GM23338 (cell line): ENCODE data around the gene ENTREP3. TPM values are rescaled to one million over a fixed set of nuclear protein-coding genes. Genes with fewer than 3 reads are reported as not detected.

Source experiments
- ATAC-seq: fragments of 200-7000 bp; cut with Tn5 transposase; 3 replicates; pipeline ENCODE4 v1.9.1; 2020
- DNase-seq: peaks from one replicate; pipeline ENCODE4 v3.0.0-alpha.2; 2015; ENCODE audit warnings: low spot score
- H2AFZ ChIP-seq: fragments of 200-600 bp; sonication (generic); 2 replicates; pipeline ENCODE4 v1.8.0; 2016; ENCODE audit warnings: antibody characterized with exemption, mild to moderate bottlenecking, moderate library complexity
- H3F3A ChIP-seq: fragments of 200-600 bp; sonication (generic); replicated peaks from 2 replicates; pipeline ENCODE4 v1.8.0; 2017; ENCODE audit warnings: antibody characterized with exemption, mixed run types, low read depth
- H3K27ac ChIP-seq: fragments of 200-600 bp; sonication (generic); 2 replicates; pipeline ENCODE4 v1.6.1; 2016; ENCODE audit warnings: low read depth
- H3K27me3 ChIP-seq: fragments of 200-600 bp; sonication (generic); 2 replicates; pipeline ENCODE4 v1.8.0; 2016; ENCODE audit warnings: mild to moderate bottlenecking, mixed run types, moderate library complexity; ENCODE audit not compliant: insufficient read depth
- H3K36me3 ChIP-seq: fragments of 200-600 bp; sonication (generic); 2 replicates; pipeline ENCODE4 v1.8.0; 2016; ENCODE audit warnings: mild to moderate bottlenecking; ENCODE audit not compliant: insufficient read depth
- H3K4me1 ChIP-seq: fragments of 200-600 bp; sonication (generic); 2 replicates; pipeline ENCODE4 v1.8.0; 2016; ENCODE audit warnings: mild to moderate bottlenecking, moderate library complexity; ENCODE audit not compliant: insufficient read depth
- H3K4me2 ChIP-seq: fragments of 200-600 bp; sonication (generic); 2 replicates; pipeline ENCODE4 v1.7.1; 2017; ENCODE audit warnings: mixed run types
- H3K4me3 ChIP-seq: fragments of 200-600 bp; sonication (generic); 2 replicates; pipeline ENCODE4 v1.6.1; 2016; ENCODE audit warnings: mixed run types
- H3K79me2 ChIP-seq: fragments of 200-600 bp; sonication (generic); replicated peaks from 2 replicates; pipeline ENCODE4 v1.8.0; 2017; ENCODE audit warnings: mild to moderate bottlenecking; ENCODE audit not compliant: insufficient read depth
- H3K9me2 ChIP-seq: fragments of 200-600 bp; sonication (generic); 2 replicates; pipeline ENCODE4 v1.8.0; 2017; ENCODE audit not compliant: insufficient read depth
- H4K20me1 ChIP-seq: fragments of 200-600 bp; sonication (generic); replicated peaks from 2 replicates; pipeline ENCODE4 v1.8.0; 2017; ENCODE audit warnings: mild to moderate bottlenecking; ENCODE audit not compliant: insufficient read depth
- H3K27ac Mint-ChIP-seq: 2 replicates; pipeline ENCODE4 v1.8.0; 2020; ENCODE audit warnings: inconsistent platforms, mild to moderate bottlenecking, moderate library complexity, mixed read lengths
- H3K27me3 Mint-ChIP-seq: 3 replicates; pipeline ENCODE4 v1.8.0; 2022; ENCODE audit warnings: low read depth, mild to moderate bottlenecking, moderate library complexity, mixed read lengths, inconsistent platforms; ENCODE audit not compliant: insufficient read depth, poor library complexity
- H3K36me3 Mint-ChIP-seq: 3 replicates; pipeline ENCODE4 v1.8.0; 2021; ENCODE audit warnings: low read depth, mild to moderate bottlenecking, inconsistent platforms, moderate library complexity, mixed read lengths
- H3K4me1 Mint-ChIP-seq: 3 replicates; pipeline ENCODE4 v1.8.0; 2020; ENCODE audit warnings: mild to moderate bottlenecking, inconsistent platforms, mixed read lengths
- H3K4me3 Mint-ChIP-seq: 3 replicates; pipeline ENCODE4 v1.8.0; 2021; ENCODE audit warnings: moderate library complexity, mild to moderate bottlenecking, inconsistent platforms, mixed read lengths
- H3K9me3 Mint-ChIP-seq: 3 replicates; pipeline ENCODE4 v1.8.0; 2020; ENCODE audit warnings: moderate library complexity, mild to moderate bottlenecking, inconsistent platforms, mixed read lengths
- CREB1 ChIP-seq: fragments of 250-450 bp; sonication (Bioruptor Pico); IDR thresholded peaks from 2 replicates; pipeline ENCODE4 v1.5.0; 2020; ENCODE audit warnings: low read depth, mild to moderate bottlenecking, moderate library complexity
- EZH2 ChIP-seq: fragments of 200-600 bp; sonication (generic); IDR thresholded peaks from one replicate; pipeline ENCODE4 v1.8.0; 2017; ENCODE audit warnings: antibody characterized with exemption, mild to moderate bottlenecking, low read depth; ENCODE audit not compliant: unreplicated experiment
- EZH2phosphoT487 ChIP-seq: fragments of 200-600 bp; sonication (generic); IDR thresholded peaks from one replicate; pipeline ENCODE4 v1.8.1; 2018; ENCODE audit warnings: antibody characterized with exemption; ENCODE audit not compliant: unreplicated experiment
- JUNB ChIP-seq: IDR thresholded peaks from one replicate; pipeline ENCODE4 v1.6.1; 2016; ENCODE audit warnings: antibody characterized with exemption; ENCODE audit not compliant: unreplicated experiment
- NANOG ChIP-seq: IDR thresholded peaks from 2 replicates; pipeline ENCODE4 v1.6.1; 2016; ENCODE audit warnings: antibody characterized with exemption, borderline replicate concordance
- STAT1 ChIP-seq: IDR thresholded peaks from one replicate; pipeline ENCODE4 v1.6.1; 2016; ENCODE audit warnings: antibody characterized with exemption; ENCODE audit not compliant: unreplicated experiment
- ZNF114 ChIP-seq: fragments of 250-450 bp; sonication (Bioruptor Pico); IDR thresholded peaks from 2 replicates; pipeline ENCODE4 v1.5.0; 2020; ENCODE audit warnings: mild to moderate bottlenecking, moderate library complexity
- ZNF331 ChIP-seq: fragments of 250-450 bp; sonication (Bioruptor Pico); IDR thresholded peaks from 2 replicates; pipeline ENCODE4 v1.5.0; 2020; ENCODE audit warnings: low read depth, mild to moderate bottlenecking, moderate library complexity
- polyA plus RNA-seq: library from polyadenylated mRNA; unstranded; fragments of >200 nt; fragmentation: Nextera tagmentation; extraction: Ambion mirVana; gene quantifications from 2 replicates; pipeline ENCODE4 v1.2.1, GENCODE V29; 2016
- total RNA-seq: library from RNA; depleted of rRNA; stranded (reverse); fragments of >200 nt; shearing (Covaris generic); gene quantifications from 2 replicates; pipeline ENCODE4 v1.2.3, GENCODE V29; 2014
- TF ChIP-seq, protein P1 (sequence below), 2 experiments: fragments of 200-600 bp in 1 of 2; sonication (generic) in 1 of 2; conservative IDR thresholded peaks; 2 replicates each; pipeline versions ENCODE4 v1.5.1 to v1.6.1; 2016 to 2017; ENCODE audit warnings: antibody characterized with exemption in 2 of 2, low read depth in 2 of 2, mild to moderate bottlenecking in 2 of 2, moderate library complexity in 1 of 2
- TF ChIP-seq, protein P2 (sequence below): fragments of 250-450 bp; sonication (Bioruptor Pico); IDR thresholded peaks from 2 replicates; pipeline ENCODE4 v1.5.0; 2020; ENCODE audit warnings: mild to moderate bottlenecking, moderate library complexity
- TF ChIP-seq, protein P3 (sequence below): IDR thresholded peaks from 2 replicates; pipeline ENCODE4 v1.6.1; 2016; ENCODE audit warnings: antibody characterized with exemption

ENTREP3 gene
- total and polyA plus RNA-seq, 2 experiments from 2014 or later: 18.6 to 46.3 TPM

DNA sequence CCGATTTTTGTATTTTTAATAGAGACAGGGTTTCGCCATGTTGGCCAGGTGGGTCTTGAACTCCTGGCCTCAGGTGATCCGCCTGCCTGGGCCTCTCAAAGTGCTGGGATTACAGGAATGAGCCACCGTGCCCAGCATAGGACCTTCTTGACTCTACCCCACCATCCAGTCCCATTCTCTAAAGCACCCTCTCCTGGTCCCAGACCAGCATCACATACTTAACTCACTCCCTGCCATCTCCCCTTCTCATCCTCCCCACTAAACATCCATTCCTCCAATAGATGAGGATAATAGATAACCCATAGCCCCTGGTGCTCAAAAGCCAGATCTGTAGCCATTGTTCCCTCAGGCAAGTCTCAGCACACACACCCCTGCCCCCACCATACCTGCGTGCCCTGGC is 2.1 kb downstream of the ENTREP3 start:
- Mint-ChIP-seq H3K27ac (no peak overlapping the region), H3K4me1 (peaks cover 28% of the 10 kb centered on the region), H3K4me3 (peak overlapping the region; percentile 83), H3K9me3 (no peaks in the 10 kb centered on the region), H3K27me3 (peaks cover 14% of the 10 kb centered on the region), H3K36me3 (peaks cover 15% of the 10 kb centered on the region)
- H3K27me3 ChIP-seq: no peaks in the 10 kb centered on the region
- TF ChIP-seq, protein P1, sequence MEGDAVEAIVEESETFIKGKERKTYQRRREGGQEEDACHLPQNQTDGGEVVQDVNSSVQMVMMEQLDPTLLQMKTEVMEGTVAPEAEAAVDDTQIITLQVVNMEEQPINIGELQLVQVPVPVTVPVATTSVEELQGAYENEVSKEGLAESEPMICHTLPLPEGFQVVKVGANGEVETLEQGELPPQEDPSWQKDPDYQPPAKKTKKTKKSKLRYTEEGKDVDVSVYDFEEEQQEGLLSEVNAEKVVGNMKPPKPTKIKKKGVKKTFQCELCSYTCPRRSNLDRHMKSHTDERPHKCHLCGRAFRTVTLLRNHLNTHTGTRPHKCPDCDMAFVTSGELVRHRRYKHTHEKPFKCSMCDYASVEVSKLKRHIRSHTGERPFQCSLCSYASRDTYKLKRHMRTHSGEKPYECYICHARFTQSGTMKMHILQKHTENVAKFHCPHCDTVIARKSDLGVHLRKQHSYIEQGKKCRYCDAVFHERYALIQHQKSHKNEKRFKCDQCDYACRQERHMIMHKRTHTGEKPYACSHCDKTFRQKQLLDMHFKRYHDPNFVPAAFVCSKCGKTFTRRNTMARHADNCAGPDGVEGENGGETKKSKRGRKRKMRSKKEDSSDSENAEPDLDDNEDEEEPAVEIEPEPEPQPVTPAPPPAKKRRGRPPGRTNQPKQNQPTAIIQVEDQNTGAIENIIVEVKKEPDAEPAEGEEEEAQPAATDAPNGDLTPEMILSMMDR (conservative IDR thresholded peaks at IDR 0.05; ENCODE audit: low read depth in 2 of 2): peak; percentile 9 to 25; a peak in 1 of 4 replicates
- TF ChIP-seq CREB1 (CRISPR knock-in tag) (no peak), ZNF114 (CRISPR knock-in tag) (no peak), EZH2phosphoT487 (no peak)
- peaks cover 16% of the 10 kb centered on the region; the same call in 1 of the 2 replicates for H3K4me1 ChIP-seq
- ATAC-seq: no peak
- peak; percentile 28 for DNase-seq
- peaks cover 17% of the 10 kb centered on the region; the same call in 1 of the 2 replicates for H3F3A ChIP-seq
- H4K20me1 ChIP-seq: no peaks in the 10 kb centered on the region
- no peak overlapping the region for H2AFZ ChIP-seq
- no peak overlapping the region for H3K27ac ChIP-seq
- H3K4me3 ChIP-seq: peak overlapping the region; percentile 89; the same call in 1 of the 2 replicates
- peak overlapping the region; percentile 55; the same call in 1 of the 2 replicates for H3K4me2 ChIP-seq
- H3K9me2 ChIP-seq: no peaks in the 10 kb centered on the region
- H3K36me3 ChIP-seq: no peaks in the 10 kb centered on the region
- no peaks in the 10 kb centered on the region; the same call in 1 of the 2 replicates for H3K79me2 ChIP-seq

DNA sequence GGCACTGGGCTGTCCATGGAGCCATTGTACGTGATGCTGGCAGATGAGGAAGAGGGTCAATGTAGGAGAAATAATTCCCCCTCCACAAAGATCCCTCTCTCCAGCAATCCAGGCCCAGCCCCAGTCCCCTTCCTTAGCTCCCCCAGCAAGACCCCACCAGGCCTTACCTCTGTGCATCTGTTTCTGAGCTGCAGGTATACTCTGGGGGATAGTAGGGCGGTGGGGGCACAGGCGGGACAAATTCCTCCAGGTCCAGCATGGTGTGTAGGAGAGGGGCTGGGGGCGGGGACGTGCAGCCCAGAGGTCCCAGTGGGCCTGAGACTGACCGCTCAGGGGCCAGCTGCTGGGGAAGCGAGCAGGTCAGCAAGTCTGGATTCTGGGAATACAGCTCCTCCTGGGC is 3.7 kb downstream of the ENTREP3 start:
- H3K36me3 ChIP-seq: no peaks in the 10 kb centered on the region
- H3K4me3 ChIP-seq: no peak overlapping the region
- peaks cover 17% of the 10 kb centered on the region; the same call in 1 of the 2 replicates for H3F3A ChIP-seq
- H3K4me1 ChIP-seq: peaks cover 16% of the 10 kb centered on the region; the same call in 1 of the 2 replicates
- H4K20me1 ChIP-seq: no peaks in the 10 kb centered on the region
- H3K27ac ChIP-seq: no peak overlapping the region
- Mint-ChIP-seq H3K27ac (0 out of 2 replicates have a peak overlapping the region, but pooled peaks have one; percentile 2), H3K36me3 (peaks cover 20% of the 10 kb centered on the region), H3K4me1 (peaks cover 27% of the 10 kb centered on the region), H3K27me3 (peaks cover 11% of the 10 kb centered on the region), H3K9me3 (no peaks in the 10 kb centered on the region), H3K4me3 (no peak overlapping the region)
- no peak overlapping the region for H2AFZ ChIP-seq
- no peaks in the 10 kb centered on the region; the same call in 1 of the 2 replicates for H3K79me2 ChIP-seq
- no peaks in the 10 kb centered on the region for H3K9me2 ChIP-seq
- ATAC-seq (no peak), DNase-seq (no peak)
- H3K27me3 ChIP-seq: peaks cover 4% of the 10 kb centered on the region
- no peak overlapping the region for H3K4me2 ChIP-seq
- no peak for TF ChIP-seq EZH2
- TF ChIP-seq, protein P2, sequence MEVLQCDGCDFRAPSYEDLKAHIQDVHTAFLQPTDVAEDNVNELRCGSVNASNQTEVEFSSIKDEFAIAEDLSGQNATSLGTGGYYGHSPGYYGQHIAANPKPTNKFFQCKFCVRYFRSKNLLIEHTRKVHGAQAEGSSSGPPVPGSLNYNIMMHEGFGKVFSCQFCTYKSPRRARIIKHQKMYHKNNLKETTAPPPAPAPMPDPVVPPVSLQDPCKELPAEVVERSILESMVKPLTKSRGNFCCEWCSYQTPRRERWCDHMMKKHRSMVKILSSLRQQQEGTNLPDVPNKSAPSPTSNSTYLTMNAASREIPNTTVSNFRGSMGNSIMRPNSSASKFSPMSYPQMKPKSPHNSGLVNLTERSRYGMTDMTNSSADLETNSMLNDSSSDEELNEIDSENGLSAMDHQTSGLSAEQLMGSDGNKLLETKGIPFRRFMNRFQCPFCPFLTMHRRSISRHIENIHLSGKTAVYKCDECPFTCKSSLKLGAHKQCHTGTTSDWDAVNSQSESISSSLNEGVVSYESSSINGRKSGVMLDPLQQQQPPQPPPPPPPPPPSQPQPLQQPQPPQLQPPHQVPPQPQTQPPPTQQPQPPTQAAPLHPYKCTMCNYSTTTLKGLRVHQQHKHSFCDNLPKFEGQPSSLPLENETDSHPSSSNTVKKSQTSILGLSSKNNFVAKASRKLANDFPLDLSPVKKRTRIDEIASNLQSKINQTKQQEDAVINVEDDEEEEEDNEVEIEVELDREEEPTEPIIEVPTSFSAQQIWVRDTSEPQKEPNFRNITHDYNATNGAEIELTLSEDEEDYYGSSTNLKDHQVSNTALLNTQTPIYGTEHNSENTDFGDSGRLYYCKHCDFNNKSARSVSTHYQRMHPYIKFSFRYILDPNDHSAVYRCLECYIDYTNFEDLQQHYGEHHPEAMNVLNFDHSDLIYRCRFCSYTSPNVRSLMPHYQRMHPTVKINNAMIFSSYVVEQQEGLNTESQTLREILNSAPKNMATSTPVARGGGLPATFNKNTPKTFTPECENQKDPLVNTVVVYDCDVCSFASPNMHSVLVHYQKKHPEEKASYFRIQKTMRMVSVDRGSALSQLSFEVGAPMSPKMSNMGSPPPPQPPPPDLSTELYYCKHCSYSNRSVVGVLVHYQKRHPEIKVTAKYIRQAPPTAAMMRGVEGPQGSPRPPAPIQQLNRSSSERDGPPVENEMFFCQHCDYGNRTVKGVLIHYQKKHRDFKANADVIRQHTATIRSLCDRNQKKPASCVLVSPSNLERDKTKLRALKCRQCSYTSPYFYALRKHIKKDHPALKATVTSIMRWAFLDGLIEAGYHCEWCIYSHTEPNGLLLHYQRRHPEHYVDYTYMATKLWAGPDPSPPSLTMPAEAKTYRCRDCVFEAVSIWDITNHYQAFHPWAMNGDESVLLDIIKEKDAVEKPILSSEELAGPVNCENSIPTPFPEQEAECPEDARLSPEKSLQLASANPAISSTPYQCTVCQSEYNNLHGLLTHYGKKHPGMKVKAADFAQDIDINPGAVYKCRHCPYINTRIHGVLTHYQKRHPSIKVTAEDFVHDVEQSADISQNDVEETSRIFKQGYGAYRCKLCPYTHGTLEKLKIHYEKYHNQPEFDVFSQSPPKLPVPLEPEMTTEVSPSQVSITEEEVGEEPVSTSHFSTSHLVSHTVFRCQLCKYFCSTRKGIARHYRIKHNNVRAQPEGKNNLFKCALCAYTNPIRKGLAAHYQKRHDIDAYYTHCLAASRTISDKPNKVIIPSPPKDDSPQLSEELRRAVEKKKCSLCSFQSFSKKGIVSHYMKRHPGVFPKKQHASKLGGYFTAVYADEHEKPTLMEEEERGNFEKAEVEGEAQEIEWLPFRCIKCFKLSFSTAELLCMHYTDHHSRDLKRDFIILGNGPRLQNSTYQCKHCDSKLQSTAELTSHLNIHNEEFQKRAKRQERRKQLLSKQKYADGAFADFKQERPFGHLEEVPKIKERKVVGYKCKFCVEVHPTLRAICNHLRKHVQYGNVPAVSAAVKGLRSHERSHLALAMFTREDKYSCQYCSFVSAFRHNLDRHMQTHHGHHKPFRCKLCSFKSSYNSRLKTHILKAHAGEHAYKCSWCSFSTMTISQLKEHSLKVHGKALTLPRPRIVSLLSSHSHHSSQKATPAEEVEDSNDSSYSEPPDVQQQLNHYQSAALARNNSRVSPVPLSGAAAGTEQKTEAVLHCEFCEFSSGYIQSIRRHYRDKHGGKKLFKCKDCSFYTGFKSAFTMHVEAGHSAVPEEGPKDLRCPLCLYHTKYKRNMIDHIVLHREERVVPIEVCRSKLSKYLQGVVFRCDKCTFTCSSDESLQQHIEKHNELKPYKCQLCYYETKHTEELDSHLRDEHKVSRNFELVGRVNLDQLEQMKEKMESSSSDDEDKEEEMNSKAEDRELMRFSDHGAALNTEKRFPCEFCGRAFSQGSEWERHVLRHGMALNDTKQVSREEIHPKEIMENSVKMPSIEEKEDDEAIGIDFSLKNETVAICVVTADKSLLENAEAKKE: no peak
- TF ChIP-seq JUNB: no peak
- no peak for TF ChIP-seq NANOG
- TF ChIP-seq STAT1: no peak
- TF ChIP-seq, protein P3, sequence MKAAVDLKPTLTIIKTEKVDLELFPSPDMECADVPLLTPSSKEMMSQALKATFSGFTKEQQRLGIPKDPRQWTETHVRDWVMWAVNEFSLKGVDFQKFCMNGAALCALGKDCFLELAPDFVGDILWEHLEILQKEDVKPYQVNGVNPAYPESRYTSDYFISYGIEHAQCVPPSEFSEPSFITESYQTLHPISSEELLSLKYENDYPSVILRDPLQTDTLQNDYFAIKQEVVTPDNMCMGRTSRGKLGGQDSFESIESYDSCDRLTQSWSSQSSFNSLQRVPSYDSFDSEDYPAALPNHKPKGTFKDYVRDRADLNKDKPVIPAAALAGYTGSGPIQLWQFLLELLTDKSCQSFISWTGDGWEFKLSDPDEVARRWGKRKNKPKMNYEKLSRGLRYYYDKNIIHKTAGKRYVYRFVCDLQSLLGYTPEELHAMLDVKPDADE: no peak
- no peak for TF ChIP-seq CREB1 (CRISPR knock-in tag)
- TF ChIP-seq ZNF331 (CRISPR knock-in tag): no peak
